Measurements from ENCODE around the gene GIMAP8.
"Not testable (repeated sequence)": the region's sequence is repeated elsewhere in the genome, so short reads cannot be mapped to it uniquely, and the experiment has no call there.

Gene GIMAP8

GRCh38 chr7:150453181-150453580 is 2.8 kb downstream of the GIMAP8 start:
- TF ChIP-seq SPI1 (IDR thresholded peaks at IDR 0.05; ENCODE audit: borderline replicate concordance, low read depth): no peak
- no peak for TF ChIP-seq CTCF (IDR thresholded peaks at IDR 0.05; ENCODE audit: insufficient read depth, low read length)
- no peak for TF ChIP-seq GABPA (IDR thresholded peaks at IDR 0.05; ENCODE audit: low read depth)
- TF ChIP-seq POLR2AphosphoS5 (IDR thresholded peaks at IDR 0.05; ENCODE audit: low read depth): no peak
- TF ChIP-seq REST (IDR thresholded peaks at IDR 0.05; ENCODE audit: insufficient replicate concordance, low read depth): no peak
- H3K27me3 ChIP-seq (ENCODE audit: insufficient read depth, poor library complexity, severe bottlenecking): no peaks in the 10 kb centered on the region
- H3K4me3 ChIP-seq (replicated peaks; ENCODE audit: insufficient read depth, low read length): no peak overlapping the region
- H3K27ac ChIP-seq (replicated peaks): no peak overlapping the region
- no peak for DNase-seq (ENCODE audit: low read depth in 1 of 2, low spot score in 1 of 2)

DNA sequence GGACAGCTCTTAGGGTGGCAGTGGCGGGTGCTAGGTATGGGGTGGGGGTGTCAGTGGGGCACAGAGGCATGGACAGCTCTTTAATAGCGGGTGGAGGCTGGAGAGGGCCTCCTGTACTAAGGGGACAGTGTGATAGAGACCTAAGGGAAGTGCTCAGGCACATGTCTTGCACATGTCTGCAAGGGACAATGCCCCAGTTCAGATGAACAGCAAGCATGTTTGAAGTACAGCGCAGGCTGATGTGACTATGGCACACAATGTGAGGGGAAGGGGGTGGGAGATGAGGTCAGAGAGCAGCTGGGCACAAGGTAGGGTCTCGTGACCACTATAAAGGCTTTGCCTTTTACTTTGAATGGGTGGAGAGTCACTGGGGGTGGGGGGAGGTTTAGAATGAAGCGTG is 3.5 kb downstream of the GIMAP8 start:
- DNase-seq (ENCODE audit: low read depth in 1 of 2, low spot score in 1 of 2): no peak

GRCh38 chr7:150457064-150457463 is 6.6 kb downstream of the GIMAP8 start:
- H3K4me3 ChIP-seq (replicated peaks; ENCODE audit: insufficient read depth, low read length); H3K27me3 ChIP-seq (ENCODE audit: insufficient read depth, poor library complexity, severe bottlenecking); H3K27ac ChIP-seq (replicated peaks); DNase-seq (ENCODE audit: low read depth in 1 of 2, low spot score in 1 of 2): not testable (repeated sequence)

More for the DNA sequence above, 3.5 kb downstream of the GIMAP8 start:
- H3K27ac ChIP-seq (replicated peaks): no peak overlapping the region
- TF ChIP-seq REST (IDR thresholded peaks at IDR 0.05; ENCODE audit: insufficient replicate concordance, low read depth): no peak
- no peak for TF ChIP-seq POLR2AphosphoS5 (IDR thresholded peaks at IDR 0.05; ENCODE audit: low read depth)
- no peak for TF ChIP-seq SPI1 (IDR thresholded peaks at IDR 0.05; ENCODE audit: borderline replicate concordance, low read depth)
- TF ChIP-seq CTCF (IDR thresholded peaks at IDR 0.05; ENCODE audit: insufficient read depth, low read length): no peak
- no peak for TF ChIP-seq GABPA (IDR thresholded peaks at IDR 0.05; ENCODE audit: low read depth)
- H3K27me3 ChIP-seq (ENCODE audit: insufficient read depth, poor library complexity, severe bottlenecking): no peaks in the 10 kb centered on the region
- no peak overlapping the region for H3K4me3 ChIP-seq (replicated peaks; ENCODE audit: insufficient read depth, low read length)

- TF ChIP-seq CTCF (IDR thresholded peaks at IDR 0.05; ENCODE audit: insufficient read depth, low read length): no peak
- no peak for TF ChIP-seq REST (IDR thresholded peaks at IDR 0.05; ENCODE audit: insufficient replicate concordance, low read depth)
- no peak for TF ChIP-seq GABPA (IDR thresholded peaks at IDR 0.05; ENCODE audit: low read depth)
- no peak for TF ChIP-seq POLR2AphosphoS5 (IDR thresholded peaks at IDR 0.05; ENCODE audit: low read depth)
- TF ChIP-seq SPI1 (IDR thresholded peaks at IDR 0.05; ENCODE audit: borderline replicate concordance, low read depth): no peak
- DNase-seq (ENCODE audit: low read depth in 1 of 2, low spot score in 1 of 2): no peak
- Histone ChIP-seq H3K27me3 (ENCODE audit: insufficient read depth, poor library complexity, severe bottlenecking) (no peaks in the 10 kb centered on the region), H3K4me3 (replicated peaks; ENCODE audit: insufficient read depth, low read length) (no peak overlapping the region), H3K27ac (replicated peaks) (no peak overlapping the region)
Measured at GRCh38 chr7:150458235-150458634, 7.8 kb downstream of the GIMAP8 start.
